HG02973 (cell line): ENCODE results near the gene MSL1.

Experiments
- ATAC-seq: cut with Tn5 transposase; IDR thresholded peaks from one replicate; pipeline ENCODE4 v1.9.1; 2021; ENCODE audit warnings: moderate library complexity; ENCODE audit not compliant: unreplicated experiment

Gene MSL1

GRCh38 chr17:40090237-40091119 is 31.3 kb upstream of the MSL1 start:
- no peak for ATAC-seq

- ATAC-seq = no peak
Measured at GRCh38 chr17:40091691-40092397, 29.9 kb upstream of the MSL1 start.

- ATAC-seq = no peak
Measured at GRCh38 chr17:40092581-40092980, 29.2 kb upstream of the MSL1 start.

GRCh38 chr17:40093005-40093579 is 28.7 kb upstream of the MSL1 start:
- ATAC-seq = no peak

GRCh38 chr17:40093580-40094201 is 28.1 kb upstream of the MSL1 start:
- no peak for ATAC-seq

GRCh38 chr17:40094874-40095273 is 26.9 kb upstream of the MSL1 start:
- no peak for ATAC-seq

- ATAC-seq = no peak
Measured at GRCh38 chr17:40095351-40095943, 26.3 kb upstream of the MSL1 start.

- ATAC-seq = peak; percentile 38
Measured at GRCh38 chr17:40095944-40096791, 25.6 kb upstream of the MSL1 start.

- no peak for ATAC-seq
Measured at GRCh38 chr17:40097087-40097486, 24.7 kb upstream of the MSL1 start.

- no peak for ATAC-seq
Measured at GRCh38 chr17:40097931-40098845, 23.6 kb upstream of the MSL1 start.

GRCh38 chr17:40098846-40099618 is 22.7 kb upstream of the MSL1 start:
- ATAC-seq = peak; percentile 60

GRCh38 chr17:40099619-40100418 is 22.0 kb upstream of the MSL1 start:
- no peak for ATAC-seq

- no peak for ATAC-seq
Measured at GRCh38 chr17:40100419-40100668, 21.4 kb upstream of the MSL1 start, which contains the start of gene NR1D1. Gene NR1D1, minus strand, starts transcription at chr17:40100589. Its CDS starts 495 bp downstream, at chr17:40100094.

GRCh38 chr17:40100669-40101366 is 21.0 kb upstream of the MSL1 start:
- no peak for ATAC-seq

- no peak for ATAC-seq
Measured at GRCh38 chr17:40101367-40102210, 20.2 kb upstream of the MSL1 start.

- no peak for ATAC-seq
Measured at GRCh38 chr17:40103071-40103661, 18.6 kb upstream of the MSL1 start.
